GM21526 (cell line): ENCODE measurements around the gene SIRT2.

Experiments used
- ATAC-seq: cut with Tn5 transposase; IDR thresholded peaks from one replicate; pipeline ENCODE4 v1.9.1; 2021; ENCODE audit warnings: moderate library complexity; ENCODE audit not compliant: unreplicated experiment, low FRiP score

Gene SIRT2

DNA sequence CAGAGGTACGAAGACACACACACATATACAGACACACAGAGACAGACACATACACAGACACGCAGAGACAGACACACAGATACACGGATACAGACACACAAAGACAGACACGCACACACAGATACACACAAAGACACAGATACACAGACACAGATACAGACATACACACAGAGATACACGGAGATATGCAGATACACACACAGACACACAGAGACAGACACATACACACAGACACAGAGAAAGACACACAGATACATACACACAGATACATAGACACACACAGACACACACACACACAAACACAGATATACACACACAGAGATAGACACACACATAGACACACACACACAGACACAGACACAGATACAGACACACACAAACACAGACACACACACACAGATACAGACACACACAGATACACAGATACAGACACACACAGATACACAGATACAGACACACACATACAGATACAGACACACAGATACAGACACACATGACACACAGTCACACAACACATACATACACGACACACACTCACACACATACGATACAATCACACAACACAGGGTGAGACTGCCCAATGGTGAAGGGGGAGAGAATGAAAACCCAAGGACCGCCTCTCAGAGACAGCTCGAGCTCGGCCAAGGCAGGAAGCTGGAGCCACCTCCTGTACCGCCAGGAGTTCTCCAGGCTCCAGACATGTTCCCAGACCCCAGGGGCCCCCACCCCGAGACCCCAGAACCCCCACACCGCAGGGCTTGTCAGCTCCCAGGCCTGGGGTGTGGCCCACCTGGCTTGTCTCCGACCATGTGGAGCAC lies 21.4 kb upstream of the SIRT2 start:
- ATAC-seq = no peak

DNA sequence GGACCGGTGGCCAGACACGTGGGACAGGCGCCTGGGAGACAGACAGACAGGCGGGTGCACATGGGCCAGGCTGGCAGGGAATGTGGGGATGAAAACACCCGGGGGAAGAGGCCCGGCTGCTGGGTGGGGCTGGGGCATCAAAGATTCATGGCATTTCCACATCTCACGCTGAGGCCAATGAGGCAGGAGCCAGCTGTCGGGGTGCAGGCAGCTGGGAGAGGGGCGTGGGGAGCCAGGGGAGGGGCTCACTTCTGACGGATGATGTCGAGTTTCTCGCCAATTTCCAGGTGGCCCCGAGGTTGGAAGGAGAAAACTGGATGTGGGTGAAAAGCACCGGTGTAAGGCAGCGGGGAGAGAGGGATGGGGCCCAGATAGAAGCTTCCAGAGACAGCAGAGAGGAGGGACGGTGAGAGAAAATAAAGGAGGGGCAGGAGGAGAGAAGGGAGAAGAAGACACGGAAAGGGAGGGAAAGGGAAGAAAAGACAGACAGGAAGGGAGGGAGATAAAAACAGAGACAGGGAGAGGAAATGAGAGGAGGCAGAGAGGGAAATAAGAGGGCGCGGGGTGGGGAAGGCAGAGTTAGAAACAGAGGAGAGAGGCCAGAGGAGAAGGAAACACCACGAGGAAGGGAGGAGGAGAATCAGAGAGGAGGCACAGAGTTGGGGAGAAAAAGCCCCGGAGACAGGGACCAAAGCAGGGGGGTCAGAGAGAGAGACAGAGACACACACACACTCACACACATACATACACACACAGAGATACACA lies 20.6 kb upstream of the SIRT2 start:
- ATAC-seq = no peak

DNA sequence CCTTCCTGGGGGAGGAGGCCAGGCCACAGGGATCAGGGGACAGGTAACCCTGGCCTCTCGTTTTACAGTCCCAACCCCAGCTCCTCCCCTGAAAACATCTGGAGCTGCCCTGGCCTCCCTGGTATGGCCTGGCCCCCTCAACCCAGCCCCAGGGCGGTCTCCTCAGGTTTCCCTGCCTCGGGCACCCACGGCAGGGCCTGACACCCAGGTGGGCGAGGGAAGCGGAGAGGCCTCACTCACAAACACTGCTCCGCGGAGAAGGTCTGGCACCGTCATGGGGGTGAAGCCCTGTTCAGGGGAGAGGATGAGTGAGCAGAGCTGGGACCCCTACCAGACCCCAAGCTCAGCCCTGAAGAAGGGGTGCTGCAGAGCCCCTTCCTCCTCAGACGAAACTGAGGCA lies 19.1 kb upstream of the SIRT2 start:
- ATAC-seq = no peak

DNA sequence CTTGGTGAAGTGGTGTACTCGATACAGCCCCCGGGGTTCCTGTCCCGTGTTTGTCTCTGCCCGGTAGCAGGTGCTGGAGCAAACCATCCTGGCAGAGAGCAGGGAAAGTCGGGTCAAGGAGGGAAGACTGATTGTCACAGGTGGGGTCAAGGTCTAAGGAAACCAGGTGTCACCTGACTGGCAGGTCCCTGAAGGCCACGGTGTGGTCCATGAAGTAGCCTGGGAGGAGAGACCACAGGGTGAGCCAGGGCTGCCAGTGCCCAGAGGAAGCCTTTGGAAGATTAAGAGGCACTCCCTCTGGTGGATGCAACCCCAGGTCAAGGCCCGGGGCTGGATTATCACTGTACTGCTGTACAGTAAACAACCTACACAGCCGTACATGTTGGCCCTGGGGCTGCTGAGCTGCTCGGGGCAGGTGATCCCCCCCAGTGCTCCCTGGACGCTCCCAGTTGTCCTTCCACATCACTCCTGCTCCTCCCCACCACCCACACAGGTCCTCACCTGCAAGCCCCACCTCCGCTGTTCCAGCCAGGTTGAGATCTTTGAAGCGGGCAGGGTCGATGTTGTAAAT lies 18.6 kb upstream of the SIRT2 start:
- ATAC-seq = no peak

DNA sequence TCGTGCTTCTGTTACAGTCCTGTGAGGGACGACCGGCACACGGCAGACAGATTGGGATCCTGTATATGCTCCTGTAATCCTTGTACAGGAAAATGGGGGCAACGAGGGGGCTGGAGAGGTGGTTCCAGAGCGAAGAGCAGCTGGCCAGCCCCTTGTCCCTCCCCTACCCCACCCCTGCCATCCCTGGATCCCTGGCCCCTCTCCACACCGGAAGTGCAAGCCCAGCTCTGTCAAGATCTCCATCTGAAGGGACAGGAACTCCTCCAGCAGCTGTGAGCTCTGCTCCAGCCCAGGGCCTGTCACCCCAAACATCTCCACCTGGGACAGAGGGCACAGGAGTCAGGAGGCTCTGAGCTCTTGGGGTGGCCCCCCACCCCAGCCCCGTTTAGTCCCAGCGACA lies 18.1 kb upstream of the SIRT2 start:
- ATAC-seq = no peak

DNA sequence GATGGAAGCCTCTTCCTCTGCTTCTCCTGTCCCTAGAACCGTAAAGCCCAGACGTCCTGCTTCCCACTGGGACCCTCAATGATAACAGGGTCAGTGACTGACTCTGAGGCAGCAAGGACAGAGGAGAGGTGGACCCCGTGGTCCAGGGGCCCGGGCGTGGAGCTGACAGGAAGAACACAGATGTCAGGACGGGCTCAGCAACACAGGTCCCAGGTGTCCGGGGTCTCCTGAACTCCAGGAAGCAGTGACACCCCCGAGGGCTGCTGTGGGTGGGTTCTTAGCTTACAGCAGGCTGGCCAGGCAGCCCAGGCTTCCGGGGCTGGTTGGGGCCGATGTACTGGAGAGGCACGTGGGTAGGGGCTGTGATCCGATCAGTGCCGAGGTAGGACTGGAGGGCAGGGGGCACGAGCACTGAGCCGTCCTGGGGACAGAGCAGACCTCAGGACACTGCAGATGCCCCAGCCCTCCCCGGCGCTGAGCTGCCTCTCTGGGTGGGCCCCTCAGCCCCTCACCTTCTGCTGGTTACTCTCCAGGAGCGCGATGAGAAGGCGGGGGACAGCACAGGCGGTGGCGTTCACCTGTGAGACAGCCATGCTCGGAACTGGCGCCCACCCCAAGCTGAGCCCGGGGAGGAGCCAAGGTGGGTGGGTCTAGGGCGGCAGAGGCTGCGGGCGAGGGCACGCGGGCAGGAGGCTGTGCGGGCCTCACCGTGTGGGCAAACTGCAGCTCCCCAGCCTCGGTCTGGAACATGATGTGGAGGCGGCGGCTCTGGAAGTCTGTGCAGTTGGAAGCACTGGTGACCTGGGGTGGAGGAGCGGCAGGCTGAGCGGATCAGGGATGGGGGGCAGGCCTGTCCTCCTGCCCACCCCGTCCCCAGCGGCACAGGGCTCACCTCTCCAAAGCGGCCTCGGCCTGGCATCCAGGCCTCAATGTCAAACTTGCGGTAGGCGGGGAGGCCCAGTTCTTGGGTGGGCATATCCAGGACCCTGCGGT lies 16.2 kb upstream of the SIRT2 start:
- ATAC-seq = no peak

DNA sequence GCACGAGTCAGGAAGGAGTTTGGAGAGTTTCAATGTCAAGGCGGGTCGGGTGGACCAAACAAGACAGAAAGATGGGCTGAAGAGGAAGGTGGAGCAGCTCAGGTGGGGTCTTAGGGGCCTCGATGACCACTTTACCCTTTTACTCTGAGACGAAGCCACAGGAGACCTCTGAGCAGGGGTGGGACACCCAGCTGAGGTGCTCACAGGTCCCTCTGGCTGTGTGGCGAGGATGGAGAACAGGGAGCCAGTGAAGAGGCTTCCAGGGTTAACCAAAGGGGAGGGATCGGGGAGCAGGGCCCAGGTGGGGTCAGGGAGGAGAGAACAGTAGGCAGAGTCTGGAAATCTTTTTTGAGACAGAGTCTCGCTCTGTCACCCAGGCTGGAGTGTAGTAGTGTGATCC lies 14.5 kb upstream of the SIRT2 start:
- ATAC-seq = no peak

DNA sequence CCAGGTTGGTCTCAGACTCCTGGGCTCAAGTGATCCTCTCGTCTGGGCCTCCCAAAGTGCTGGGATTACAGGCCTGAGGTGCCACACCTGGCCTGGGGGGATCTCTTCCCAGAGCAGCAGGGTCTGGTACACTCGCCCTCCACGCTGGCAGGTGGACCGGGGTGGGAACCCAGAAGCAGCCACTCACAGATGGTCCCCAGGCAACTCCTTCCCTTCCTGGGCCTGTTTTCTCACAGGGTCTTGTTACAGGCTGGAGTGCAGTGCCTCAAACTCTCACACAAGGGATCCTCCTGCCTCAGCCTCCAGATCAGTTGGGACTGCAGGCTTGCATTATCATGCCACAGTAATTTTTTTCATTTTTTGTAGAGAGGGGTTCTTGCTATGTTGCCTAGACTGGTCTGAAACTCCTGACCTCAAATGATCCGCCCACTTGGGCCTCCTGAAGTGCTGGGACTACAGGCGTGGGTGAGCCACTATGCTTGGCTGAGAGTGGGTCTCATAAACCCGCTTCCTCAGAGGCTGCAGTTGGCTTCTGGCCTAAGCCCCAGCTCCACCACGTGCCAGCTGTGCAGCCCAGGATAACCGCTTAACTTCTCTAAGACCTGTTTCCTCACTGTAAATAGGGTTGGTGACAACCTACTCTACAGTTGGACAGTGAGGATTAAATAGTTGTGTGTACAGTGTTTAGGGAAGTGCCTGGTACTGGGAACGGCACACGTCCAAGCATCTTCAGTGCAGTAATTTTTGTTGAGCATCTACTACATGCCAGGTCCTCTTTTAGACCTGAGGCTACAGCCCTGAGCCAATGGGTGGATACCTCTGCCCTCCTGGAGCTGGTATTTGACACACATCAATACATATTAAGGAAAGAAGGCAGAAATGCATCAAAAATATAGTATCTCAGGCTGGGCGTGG lies 13.4 kb upstream of the SIRT2 start:
- ATAC-seq = no peak

DNA sequence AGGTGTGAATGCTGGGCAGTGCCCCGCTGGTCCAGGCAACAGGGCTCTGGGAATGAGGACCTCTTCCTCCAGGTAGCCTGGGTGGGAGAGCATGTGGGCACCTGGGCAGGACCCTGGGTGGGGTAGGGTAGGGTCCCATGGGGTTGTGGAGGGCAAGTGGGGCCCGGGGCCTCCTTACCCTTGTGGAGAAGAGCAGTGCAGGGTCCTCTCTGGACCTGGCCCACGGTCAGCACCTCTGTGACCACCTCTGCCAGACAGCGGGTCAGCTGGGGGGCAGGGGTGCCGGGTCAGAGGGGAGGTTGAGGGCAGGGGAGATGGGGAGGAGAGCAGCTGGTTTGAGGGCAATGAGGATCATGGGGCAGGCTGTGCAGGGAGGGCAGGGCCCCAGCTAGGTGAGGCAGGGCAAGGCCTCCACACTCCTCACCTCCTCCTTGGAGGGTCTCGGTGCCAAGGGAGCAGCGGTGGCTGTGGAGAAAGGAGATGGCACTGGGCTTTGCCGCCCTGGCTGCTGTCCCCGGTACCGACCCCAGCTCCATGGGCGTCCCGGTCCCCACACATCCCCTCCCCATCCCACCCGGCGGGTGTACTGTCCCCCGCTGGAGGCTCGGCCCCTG lies 12.1 kb upstream of the SIRT2 start:
- ATAC-seq = no peak

DNA sequence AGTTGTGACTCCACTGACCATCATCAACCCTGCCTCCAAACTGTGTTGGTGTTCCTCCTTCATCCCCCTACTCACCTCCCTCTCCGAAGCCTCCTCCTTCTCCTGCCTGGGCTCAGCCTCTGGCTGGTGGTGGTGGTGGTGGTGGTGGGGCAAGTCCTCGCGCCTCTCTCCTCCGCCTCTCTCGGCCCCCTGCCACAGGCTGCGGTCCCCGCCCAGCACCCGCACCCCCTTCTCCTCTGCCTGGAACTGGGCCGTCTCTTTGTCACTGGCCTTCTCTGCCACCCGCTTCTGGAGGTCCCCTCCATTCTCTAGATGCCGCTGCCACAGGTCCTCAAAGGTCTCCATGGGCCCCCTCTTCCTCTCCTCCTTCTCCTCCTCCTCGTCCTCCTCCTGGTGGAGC lies 11.1 kb upstream of the SIRT2 start:
- no peak for ATAC-seq

DNA sequence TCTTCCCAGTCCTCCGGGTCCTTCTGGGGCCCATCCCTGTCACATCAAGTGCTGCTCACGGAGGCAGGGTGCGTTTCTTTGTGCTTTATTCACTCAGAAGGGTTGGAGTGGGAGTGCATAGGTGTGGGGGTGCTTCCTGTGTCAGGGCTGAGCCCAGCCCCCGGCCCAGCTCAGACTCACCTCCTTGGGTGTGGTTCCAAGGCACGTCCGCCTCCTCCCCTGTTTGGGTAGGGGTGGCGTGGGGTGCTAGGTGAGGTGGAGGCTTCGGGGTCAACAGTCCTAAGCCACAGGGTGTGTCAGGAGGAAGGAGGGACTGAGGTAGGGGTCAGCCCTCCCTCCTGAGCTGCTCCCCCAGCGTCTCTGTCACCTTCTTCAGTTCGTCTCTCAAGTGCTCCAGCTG lies 9.5 kb upstream of the SIRT2 start:
- no peak for ATAC-seq

DNA sequence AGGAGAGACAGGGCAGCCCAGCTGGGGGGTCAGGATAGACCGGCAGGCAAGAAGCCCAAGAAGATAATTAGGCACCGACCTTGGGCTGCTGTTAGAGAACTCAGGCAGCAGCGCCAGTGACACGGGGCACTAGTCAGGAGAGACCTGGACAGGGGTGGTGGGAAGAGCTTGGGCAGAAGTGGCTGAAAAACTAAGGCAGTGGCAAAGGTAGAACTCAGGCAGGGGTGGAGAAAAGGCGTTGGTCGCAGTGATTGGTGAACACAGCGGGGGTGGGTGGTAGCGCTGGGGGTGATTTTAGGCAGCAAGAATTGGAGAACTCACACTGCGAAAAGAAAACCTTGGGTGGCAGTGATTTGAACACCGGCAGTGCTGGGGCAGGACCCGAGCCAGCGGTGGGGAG lies 8.3 kb upstream of the SIRT2 start:
- no peak for ATAC-seq

DNA sequence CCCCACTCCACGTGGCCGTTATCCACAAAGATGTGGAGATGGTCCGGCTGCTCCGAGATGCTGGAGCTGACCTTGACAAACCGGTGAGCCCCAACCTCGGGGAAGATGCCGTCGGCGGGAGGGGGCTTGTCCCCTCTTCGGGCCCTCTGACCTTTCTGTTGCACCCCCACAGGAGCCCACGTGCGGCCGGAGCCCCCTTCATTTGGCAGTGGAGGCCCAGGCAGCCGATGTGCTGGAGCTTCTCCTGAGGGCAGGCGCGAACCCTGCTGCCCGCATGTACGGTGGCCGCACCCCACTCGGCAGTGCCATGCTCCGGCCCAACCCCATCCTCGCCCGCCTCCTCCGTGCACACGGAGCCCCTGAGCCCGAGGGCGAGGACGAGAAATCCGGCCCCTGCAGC lies 7.8 kb upstream of the SIRT2 start:
- no peak for ATAC-seq

DNA sequence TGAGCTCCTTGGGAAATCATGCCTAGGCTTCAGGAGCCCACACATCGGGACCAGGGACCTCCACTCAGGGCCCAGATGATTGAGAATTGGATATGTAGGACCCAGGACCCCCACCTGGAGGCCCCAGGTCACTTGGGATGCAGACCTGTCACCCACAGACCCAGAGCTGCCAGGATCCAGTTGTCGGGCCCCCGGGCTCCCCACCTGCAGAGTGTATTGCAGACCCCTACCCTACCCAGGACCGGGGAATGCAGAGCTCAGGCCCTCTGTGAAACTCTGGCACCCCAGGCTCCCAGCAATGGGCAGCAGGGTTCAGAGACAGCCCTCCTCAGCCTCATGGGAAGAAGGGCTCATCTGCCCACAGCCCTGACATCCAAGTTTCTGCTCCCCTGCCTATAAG lies 6.2 kb upstream of the SIRT2 start:
- no peak for ATAC-seq

DNA sequence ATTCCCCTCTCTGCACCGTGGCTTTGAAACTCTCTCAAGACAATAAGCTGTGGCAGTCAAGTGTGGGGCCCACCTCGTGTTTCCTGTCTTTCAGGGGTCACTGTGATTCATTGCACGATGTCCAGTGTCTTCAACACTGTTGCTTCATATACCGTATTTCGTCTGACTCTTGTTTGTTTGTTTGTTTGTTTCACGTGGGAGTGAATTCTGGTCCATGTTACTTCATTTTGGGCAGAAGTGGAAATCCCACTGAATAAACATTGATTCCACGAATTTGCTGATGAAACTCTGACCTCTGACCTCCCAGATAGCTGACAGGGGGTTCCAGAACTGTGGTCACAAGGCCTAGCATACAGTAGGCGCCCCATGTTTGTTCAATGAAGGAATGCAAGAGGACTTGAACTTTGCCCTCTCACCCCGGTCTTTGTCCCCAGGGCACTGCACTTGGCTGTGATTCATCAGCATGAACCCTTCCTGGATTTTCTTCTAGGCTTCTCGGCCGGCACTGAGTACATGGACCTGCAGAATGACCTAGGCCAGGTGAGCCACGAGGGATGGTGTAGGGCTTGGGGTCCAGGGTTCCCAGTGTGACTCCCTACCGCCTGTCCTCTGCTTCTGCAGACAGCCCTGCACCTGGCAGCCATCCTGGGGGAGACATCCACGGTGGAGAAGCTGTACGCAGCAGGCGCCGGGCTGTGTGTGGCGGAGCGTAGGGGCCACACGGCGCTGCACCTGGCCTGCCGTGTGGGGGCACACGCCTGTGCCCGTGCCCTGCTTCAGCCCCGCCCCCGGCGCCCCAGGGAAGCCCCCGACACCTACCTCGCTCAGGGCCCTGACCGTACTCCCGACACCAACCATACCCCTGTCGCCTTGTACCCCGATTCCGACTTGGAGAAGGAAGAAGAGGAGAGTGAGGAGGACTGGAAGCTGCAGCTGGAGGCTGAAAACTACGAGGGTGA lies 5.4 kb upstream of the SIRT2 start:
- ATAC-seq = no peak

DNA sequence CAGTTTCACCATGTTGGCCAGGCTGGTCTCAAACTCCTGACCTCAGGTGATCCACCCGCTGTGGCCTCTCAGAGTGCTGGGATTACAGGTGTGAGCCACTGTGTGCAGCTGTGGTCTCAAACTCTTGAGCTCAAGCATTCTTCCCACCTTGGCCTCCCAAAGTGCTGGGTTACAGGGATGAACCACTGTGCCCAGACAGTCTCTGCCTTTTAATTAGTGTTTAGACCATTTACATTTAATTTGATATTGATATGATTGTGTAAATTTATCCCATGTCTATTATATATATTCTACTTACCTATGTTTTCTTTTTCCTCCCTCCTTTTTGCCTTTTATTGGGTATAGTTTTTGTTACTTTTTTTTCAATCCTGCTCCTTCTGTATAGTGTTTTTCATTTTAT lies 2.3 kb upstream of the SIRT2 start:
- no peak for ATAC-seq

DNA sequence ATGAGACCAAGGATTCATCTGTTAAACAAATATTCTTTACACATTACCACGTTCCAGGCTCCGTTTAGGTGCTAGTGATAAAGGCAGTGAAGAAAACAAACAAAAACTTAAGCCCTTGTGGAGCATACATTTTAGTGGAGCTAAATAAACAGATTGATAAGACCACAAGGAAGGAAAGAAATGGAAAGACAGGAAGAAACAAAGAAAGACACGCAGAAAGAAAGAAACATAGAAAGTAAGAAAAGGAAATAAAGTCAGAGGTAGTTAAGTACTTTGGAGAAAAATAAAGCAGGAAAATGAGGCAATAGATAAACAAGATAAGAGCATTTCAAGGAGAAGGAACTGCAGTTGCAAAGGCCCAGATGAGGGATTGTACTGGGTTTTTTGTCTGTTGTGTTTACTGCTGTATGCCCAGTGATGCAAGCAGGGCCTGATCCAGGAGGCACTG lies 1.3 kb upstream of the SIRT2 start:
- no peak for ATAC-seq

DNA sequence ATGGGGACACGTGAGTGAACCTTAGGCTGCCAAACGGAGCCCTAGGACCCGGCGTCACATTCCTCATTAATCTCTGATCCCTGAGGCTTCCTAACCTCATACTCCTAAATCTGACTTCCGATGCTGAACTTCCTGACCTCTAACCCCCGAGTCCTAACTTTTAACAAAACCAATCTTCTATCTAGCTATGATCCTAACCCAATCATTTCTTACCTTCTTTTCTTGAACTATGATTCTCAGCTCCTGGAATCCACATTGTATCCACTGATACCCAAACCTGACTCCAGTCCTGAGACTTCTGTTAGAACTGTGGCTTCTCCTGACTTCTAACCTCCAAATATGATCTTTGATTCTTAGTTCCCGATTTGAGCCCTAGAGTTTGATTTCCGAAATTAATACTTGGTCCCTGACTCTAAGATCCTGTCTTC lies 798 bp upstream of the SIRT2 start:
- ATAC-seq = no peak
